HG02973 (cell line): Measurements from ENCODE around the gene ANP32B.
"Not testable (repeated sequence)": the region's sequence is repeated elsewhere in the genome, so short reads cannot be mapped to it uniquely, and the experiment has no call there.

Experiments
- ATAC-seq: cut with Tn5 transposase; IDR thresholded peaks from one replicate; pipeline ENCODE4 v1.9.1; 2021; ENCODE audit warnings: moderate library complexity; ENCODE audit not compliant: unreplicated experiment

Gene ANP32B

DNA sequence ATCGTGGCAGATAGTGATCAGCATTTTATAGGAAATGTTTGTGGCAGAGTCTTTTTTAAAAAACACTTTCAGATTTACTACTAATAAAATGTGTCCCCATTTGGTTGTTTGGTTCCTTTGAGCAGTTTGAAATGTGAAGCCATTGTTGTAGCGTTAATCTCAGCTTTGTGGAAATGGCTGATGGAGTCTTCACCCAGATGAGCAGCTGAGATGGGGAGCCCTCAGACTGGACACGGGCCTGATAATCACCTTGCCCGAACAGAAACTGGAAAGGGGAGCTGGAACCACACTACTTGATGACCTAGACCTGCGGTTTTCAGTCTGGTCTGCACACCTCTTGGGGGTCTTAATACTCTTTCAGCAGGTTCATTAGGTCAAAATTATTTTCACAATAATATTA lies 20.6 kb upstream of the ANP32B start:
- no peak for ATAC-seq

- no peak for ATAC-seq
These were observed 19.9 kb upstream of the ANP32B start for GRCh38 chr9:97963232-97963631.

DNA sequence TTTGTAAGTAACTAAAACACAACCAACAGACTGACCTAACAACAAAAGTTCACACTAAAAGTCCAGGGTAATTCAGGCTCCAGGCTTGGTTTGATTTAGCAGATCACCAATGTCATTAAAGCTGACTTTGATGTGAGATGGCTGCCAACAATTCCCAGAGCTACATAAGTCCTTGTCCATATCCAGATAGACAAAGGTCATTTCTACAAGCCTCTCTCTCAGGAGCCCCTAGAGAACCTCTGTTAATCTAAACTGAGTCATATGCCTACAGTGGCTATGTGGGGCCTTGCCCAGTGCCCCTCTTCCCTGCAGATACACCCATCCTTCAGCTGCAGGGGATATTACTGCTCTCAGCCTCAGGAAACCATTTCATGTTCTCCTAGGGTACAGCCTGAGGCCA lies 18.2 kb upstream of the ANP32B start:
- ATAC-seq = no peak

DNA sequence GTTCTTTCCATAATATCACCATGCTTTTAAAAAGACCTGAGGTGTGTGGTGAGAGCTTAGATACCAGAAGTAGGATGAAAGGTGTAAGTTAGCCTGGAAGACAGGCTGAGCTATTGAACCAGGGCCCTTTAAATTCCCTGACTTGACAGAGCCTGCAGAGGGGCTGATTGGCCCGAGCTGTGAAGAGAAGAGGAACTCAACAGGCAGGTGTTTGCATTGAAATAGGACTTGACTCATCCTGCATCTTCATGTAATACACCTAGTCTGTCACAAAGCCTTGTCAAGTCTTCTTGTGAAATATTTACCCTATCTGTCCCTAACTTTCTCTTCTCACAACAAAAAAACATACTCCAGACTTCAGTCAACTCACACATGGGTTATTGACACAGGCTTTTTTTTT lies 16.6 kb upstream of the ANP32B start:
- ATAC-seq = no peak

DNA sequence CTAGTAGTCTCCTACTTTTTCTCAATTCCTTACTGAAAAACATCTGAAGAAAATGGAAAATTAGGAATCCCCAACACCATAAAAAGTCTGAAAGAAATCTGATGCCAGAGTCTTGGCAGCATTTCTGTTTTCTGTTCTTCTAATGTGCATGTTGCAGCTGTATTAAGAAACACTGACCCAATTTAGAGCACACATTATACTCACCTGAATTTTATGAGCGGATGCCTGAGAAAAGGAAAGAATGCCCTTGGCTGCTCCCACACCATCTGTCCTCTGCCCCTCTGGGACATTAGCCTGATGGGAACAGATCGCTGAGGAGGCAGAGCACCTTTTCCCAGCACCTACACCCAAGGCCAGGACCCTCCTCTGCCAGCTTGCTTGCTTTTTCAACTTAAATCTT lies 14.1 kb upstream of the ANP32B start:
- ATAC-seq = no peak

DNA sequence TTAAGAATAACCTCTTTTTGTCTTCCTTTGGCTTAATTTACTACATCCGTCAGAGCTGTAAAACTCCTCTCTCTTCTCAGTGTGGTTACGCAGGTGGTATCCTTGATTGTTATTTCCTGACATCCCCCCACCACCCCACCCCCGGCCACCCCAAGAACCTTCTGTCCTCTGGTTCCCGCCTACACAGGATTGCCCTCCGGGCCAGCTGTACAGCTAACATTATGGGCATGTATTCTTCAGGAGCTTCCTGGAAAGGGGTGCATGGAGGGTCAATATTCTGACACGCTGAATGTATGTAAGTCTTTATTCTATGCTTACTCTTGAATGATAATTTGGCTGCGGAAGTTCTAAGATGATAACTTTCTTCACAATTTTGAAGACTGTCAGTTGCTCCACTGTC lies 13.0 kb upstream of the ANP32B start:
- ATAC-seq = no peak

DNA sequence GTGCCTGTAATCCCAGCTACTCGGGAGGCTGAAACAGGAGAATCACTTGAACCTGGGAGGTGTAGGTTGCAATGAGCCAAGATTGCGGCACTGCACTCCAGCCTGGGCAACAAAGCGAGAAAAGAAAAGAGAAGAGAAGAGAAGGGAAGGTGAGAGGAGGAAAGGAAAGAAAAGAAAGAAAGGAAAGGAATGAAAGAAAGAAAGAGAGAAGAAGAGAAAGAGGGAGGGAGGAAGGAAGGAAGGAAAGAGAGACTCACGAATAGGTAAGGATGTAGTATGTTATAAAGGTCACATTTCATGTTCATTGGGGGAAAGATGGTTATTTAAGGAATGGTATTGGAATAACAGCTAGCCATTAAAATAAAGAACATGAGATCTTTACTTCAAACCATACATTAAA lies 10.4 kb upstream of the ANP32B start:
- no peak for ATAC-seq

DNA sequence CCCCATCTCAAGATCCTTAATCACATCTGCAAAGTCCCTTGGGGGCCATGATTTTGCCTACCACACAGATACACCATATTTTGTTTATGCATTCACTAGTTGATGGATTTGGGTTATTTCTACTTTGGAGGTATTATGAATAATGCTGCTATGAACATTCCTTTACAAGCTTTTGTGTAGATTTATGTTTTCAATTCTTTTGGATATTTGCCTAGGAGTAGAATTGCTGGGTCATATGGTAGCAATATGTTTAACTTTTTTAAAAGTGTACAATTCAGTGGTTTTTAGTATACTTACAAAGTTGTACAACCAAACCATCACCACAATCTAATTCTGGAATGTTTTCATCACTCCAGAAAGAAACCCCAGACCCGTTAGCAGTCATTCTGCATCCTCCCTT lies 7.8 kb upstream of the ANP32B start:
- no peak for ATAC-seq

- not testable (repeated sequence) for ATAC-seq
These were observed 6.5 kb upstream of the ANP32B start for GRCh38 chr9:97976633-97977032.

- ATAC-seq = no peak
These were observed 4.6 kb upstream of the ANP32B start for GRCh38 chr9:97978371-97979130.

- no peak for ATAC-seq
These were observed 3.2 kb upstream of the ANP32B start for GRCh38 chr9:97979788-97980478.

DNA sequence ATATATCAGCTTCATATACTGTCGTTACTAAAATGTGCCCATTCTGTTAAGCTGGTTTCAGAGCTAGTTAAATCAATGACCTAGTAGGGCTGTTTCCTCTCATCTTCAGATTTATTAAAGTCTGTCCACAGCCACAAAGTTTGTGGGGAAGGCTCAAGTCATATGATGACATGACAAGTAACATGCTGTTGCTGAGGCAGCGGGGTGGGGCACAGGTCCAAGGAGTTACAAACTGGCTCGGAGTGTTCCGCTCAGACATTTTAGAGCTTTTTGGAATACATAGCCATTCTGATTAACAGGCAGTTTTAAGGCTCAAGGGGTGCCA lies 2.7 kb upstream of the ANP32B start:
- ATAC-seq = no peak

DNA sequence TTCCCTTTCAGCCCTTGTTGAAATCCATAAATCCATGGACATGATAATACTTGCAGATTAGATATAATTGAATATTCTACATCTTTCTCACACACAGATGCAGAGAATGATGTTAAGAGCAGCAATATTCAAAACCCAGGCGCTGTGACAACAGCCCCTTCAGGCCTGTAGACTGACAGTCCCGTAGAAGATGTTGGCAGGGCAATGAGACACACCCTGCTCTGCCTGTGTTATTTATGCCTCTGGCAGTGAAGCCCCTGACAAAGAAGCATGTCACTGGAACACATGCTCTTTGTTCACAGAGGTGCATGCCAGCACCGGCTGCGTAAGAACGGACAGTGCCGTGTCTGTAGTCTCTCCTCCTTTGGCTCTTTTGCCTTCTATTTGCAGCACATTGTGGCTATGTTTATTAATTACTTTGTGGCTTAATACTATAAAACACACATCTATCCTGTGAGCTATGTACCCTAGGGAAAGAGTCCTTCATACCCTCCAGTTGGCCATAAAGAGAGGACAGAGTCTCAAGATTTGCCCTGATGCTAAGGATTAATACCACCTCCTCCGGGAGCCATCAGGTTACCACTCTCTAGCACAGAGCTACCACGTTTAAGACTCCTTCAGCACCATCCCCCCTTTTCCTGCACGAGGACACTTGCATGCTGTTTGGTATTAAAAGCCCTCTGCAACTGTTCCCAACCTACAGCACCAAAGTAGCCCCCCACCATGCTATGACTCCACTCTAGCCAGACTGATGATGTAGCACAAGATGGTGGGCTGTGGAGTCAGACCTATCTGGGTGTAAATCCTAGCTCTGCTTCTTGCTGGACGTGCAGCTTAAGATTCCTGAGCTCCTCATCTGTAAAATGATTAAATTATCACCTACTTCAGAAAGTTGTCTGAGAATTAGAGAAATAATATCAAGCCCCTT lies 2.0 kb upstream of the ANP32B start:
- ATAC-seq = no peak

DNA sequence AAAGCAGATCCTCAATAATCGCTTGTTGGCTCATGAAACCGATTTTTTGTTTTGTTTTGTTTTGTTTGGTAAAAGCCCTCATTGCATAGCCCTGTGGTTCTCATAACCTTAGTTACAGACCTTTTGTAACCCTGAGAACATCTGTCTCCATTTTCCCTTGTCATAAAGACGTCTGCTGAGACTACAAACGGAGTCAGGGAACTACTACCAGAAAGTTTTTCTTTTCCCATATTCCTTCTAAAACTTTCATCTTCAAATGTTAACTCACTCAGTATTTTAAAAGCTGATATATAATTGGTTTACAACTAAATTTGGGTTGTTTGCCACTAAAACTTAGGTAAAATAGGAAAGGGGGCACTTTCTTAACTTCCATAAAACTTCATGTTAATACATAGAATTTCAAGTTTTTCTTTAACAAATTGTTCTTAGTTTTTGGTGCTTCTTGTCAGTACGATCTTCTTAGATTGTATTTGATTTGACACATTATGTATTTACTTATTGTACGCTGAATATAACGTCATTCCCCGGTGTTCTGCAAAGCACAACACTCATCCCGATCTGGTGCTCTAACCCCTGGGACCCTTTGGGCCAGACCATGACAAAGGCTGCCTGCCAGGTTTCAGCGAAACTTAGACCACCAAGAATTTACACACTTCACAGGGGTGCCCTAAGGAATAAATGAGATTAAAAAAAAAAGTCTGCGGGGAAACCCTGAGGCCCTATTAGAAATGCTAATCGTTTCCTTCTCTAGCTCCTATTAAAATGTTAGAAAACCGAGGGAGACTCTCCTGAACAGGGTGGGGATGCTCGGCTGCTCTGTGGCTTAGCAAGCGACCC lies 1.1 kb upstream of the ANP32B start:
- ATAC-seq = no peak

- peak; percentile 9 for ATAC-seq
These were observed 547 bp downstream of the ANP32B start for GRCh38 chr9:97983589-97984187.

- ATAC-seq = peak; percentile 27
These were observed 1.3 kb downstream of the ANP32B start for GRCh38 chr9:97984188-97985057.

- peak; percentile 12 for ATAC-seq
These were observed 2.1 kb downstream of the ANP32B start for GRCh38 chr9:97985058-97985861.

DNA sequence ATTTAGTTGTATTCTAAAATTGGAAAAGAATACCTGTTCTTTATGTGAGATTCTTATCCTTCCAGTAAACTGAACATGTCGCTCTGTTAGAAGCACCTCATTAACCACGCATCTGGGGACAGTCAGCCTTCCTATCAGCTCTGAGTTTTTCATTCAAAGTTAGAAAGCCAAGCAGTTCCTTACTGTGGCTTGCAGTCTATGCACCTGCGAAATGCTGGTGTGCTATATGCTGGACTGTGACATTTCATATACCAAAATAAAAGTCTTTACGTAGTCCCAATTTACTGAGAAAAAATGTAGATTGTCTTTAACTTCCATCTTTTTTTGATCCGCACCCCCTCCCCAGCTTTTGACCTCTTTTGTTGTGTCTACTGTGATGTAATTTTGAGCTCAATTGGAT lies 4.3 kb downstream of the ANP32B start:
- ATAC-seq = no peak

DNA sequence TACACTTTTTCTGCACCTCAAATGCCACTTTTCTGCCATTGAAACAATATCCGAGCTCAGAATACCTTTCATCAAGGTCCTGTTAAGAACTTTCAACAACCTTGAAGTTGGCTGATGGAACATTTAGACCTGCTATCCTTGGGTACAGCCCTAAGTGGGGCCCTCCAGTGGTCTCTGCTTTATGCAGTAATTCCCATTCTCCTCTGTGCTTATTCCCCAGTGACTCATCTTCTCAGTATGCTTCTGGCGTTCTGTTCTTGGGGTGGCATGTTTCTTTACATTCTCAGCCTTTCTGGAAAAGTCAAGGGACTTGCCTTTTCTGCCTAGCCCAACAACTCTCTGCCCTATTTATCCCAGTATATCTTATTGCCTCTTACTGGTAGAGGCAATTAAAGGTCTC lies 7.1 kb downstream of the ANP32B start:
- ATAC-seq = no peak
